A673 (cell line): ENCODE results near the gene TNFAIP8L1. TPM values are rescaled to one million over a fixed set of nuclear protein-coding genes. Genes with fewer than 3 reads are reported as not detected.

ENCODE experiments used
- BruUV-seq: library from RNA; stranded (reverse); fragments of 400-500 nt; replicated peaks from 2 replicates; lab custom pipeline; 2021; lab: Mats Ljungman, UMichigan
- CTCF ChIA-PET: fragments of 300-600 bp; sonication (Branson Sonifier 250); formaldehyde crosslinking; loops from one replicate; lab custom pipeline; 2022; ENCODE audit warnings: antibody characterized with exemption; lab: Charles Lee
- POLR2A ChIA-PET: fragments of 300-600 bp; sonication (Branson Sonifier 250); formaldehyde crosslinking; loops from one replicate; lab custom pipeline; 2022; ENCODE audit warnings: antibody characterized with exemption; ENCODE audit not compliant: low non-redundant PET; lab: Charles Lee
- DNase-seq: peaks from one replicate; pipeline ENCODE4 v3.0.0-alpha.2; 2015; ENCODE audit warnings: low spot score
- H3K27ac ChIP-seq: fragments of 200-600 bp; sonication (generic); 2 replicates; pipeline ENCODE4 v1.5.1; 2016; ENCODE audit warnings: mixed run types, low read depth, mild to moderate bottlenecking, mixed read lengths, antibody characterized with exemption, low read length; ENCODE audit not compliant: poor library complexity, severe bottlenecking
- H3K27me3 ChIP-seq: fragments of 200-600 bp; sonication (generic); replicated peaks from 2 replicates; pipeline ENCODE4 v1.6.1; 2017; ENCODE audit warnings: mixed run types, low read depth, mild to moderate bottlenecking, mixed read lengths, antibody characterized with exemption, low read length; ENCODE audit not compliant: insufficient read depth, poor library complexity
- H3K36me3 ChIP-seq: fragments of 200-600 bp; sonication (generic); 2 replicates; pipeline ENCODE4 v1.6.1; 2016; ENCODE audit warnings: mixed run types, mild to moderate bottlenecking, mixed read lengths, antibody characterized with exemption, low read length; ENCODE audit not compliant: insufficient read depth, poor library complexity, severe bottlenecking
- H3K4me1 ChIP-seq: fragments of 200-600 bp; sonication (generic); 2 replicates; pipeline ENCODE4 v1.6.1; 2017; ENCODE audit warnings: mixed run types, mild to moderate bottlenecking, mixed read lengths, antibody characterized with exemption, low read length; ENCODE audit not compliant: insufficient read depth, poor library complexity, severe bottlenecking
- H3K4me3 ChIP-seq: fragments of 200-600 bp; sonication (generic); 2 replicates; pipeline ENCODE4 v1.5.1; 2016; ENCODE audit warnings: low read depth, mixed run types, mild to moderate bottlenecking, mixed read lengths, low read length; ENCODE audit not compliant: poor library complexity, severe bottlenecking
- H3K9me3 ChIP-seq: fragments of 200-600 bp; sonication (generic); 2 replicates; pipeline ENCODE4 v1.6.1; 2016; ENCODE audit warnings: mixed run types, low read depth, mild to moderate bottlenecking, mixed read lengths, antibody characterized with exemption, low read length; ENCODE audit not compliant: poor library complexity, severe bottlenecking
- CTCF ChIP-seq: fragments of 300-800, 200-600 bp; sonication (generic); conservative IDR thresholded peaks from 2 replicates; pipeline ENCODE4 v1.5.1; 2017; ENCODE audit warnings: low read depth, mild to moderate bottlenecking, antibody characterized with exemption, low read length, moderate library complexity, mixed read lengths
- EZH2 ChIP-seq: fragments of 200-600 bp; sonication (generic); IDR thresholded peaks from 2 replicates; pipeline ENCODE4 v1.6.1; 2017; ENCODE audit warnings: borderline replicate concordance, low read depth, mild to moderate bottlenecking, mixed read lengths, antibody characterized with exemption, low read length; ENCODE audit not compliant: poor library complexity, severe bottlenecking
- intact Hi-C: fragments of 100-400 bp; cut with micrococcal nuclease; formaldehyde crosslinking; loops from one replicate; pipeline ENCODE4 v1.10.0; 2022; ENCODE audit not compliant: unreplicated experiment
- total RNA-seq: library from RNA; stranded (reverse); gene quantifications from 2 replicates; pipeline ENCODE4 v1.2.3, GENCODE V29; 2021

Gene TNFAIP8L1
- total RNA-seq, 1 experiment from 2014 or later: 24.7 TPM

DNA sequence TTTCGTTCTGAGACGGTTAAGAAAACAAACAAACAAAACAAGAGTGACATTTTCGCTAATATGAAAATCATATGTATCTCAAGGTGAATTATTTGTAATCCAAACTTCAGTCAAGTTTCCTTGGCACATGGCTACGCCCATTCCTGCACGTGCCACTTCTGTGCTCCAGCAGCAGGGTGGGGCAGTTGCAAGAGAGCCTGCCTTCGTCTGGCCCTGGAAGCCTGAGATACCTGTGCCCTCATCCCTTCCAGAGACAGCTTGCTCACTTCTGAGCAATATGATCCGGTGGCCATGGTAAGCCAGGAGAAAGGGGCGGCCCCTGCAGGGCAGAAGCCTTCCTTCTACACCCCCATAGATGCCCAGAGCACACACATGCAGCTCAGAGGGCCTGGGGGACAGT lies 62.2 kb downstream of the TNFAIP8L1 start:
- ChIA-PET POLR2A (no interaction called here), CTCF (no interaction called here)
- DNase-seq: no peak
- no peak overlapping the region for H3K4me3 ChIP-seq
- TF ChIP-seq EZH2: no peak
- TF ChIP-seq CTCF: no peak
- BruUV-seq: no TSS peak
- no peaks in the 10 kb centered on the region for H3K9me3 ChIP-seq
- H3K36me3 ChIP-seq: peaks cover 42% of the 10 kb centered on the region
- intact Hi-C loops: no loop called here
- no peaks in the 10 kb centered on the region for H3K27me3 ChIP-seq
- H3K4me1 ChIP-seq: no peaks in the 10 kb centered on the region
- no peak overlapping the region for H3K27ac ChIP-seq

GRCh38 chr19:4702764-4703163 lies 63.4 kb downstream of the TNFAIP8L1 start:
- Histone ChIP-seq H3K27me3 (no peaks in the 10 kb centered on the region), H3K9me3 (no peaks in the 10 kb centered on the region), H3K4me3 (no peak overlapping the region), H3K27ac (no peak overlapping the region), H3K4me1 (no peaks in the 10 kb centered on the region), H3K36me3 (peaks cover 42% of the 10 kb centered on the region)
- no TSS peak for BruUV-seq
- TF ChIP-seq CTCF: no peak
- no peak for TF ChIP-seq EZH2
- DNase-seq: no peak
- POLR2A ChIA-PET: no interaction called here
- CTCF ChIA-PET: no interaction called here
- intact Hi-C loops: no loop called here

DNA sequence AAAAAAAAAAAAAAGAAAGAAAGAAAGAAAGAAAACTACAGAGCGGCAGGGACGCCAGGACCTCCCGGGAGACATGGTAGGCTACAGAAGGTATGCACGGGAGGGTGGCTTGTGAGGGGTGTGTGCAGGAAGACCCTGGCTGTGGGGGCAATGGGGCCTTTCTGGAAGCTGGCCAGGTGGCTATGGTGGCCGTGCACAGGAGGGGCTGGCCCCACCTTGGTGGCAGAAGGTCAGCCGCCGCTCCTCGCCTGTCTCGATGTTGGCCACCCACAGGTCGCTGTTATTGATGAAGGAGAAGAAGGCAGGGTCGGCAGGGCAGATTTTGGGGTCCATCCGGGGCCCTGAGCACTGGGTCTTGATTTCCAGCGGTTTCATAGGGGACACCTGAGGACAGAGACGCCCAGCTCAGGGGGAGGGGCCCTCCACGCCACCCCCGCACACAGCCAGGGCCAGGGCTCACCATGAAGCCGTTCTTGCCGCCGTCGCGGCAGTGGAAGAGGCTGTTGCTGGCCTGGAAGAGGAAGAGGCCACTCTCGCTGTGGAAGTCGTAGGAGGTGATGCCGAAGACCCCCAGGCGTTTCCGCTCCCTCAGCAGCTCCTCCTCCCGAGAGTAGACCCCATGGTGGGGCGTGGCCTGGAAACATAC lies 64.5 kb downstream of the TNFAIP8L1 start:
- H3K4me1 ChIP-seq: no peaks in the 10 kb centered on the region
- ChIA-PET POLR2A (no interaction called here), CTCF (no interaction called here)
- H3K9me3 ChIP-seq: no peaks in the 10 kb centered on the region
- no peak overlapping the region for H3K27ac ChIP-seq
- intact Hi-C loops: no loop called here
- no TSS peak for BruUV-seq
- DNase-seq: no peak
- no peak overlapping the region for H3K4me3 ChIP-seq
- H3K27me3 ChIP-seq: no peaks in the 10 kb centered on the region
- H3K36me3 ChIP-seq: peaks cover 42% of the 10 kb centered on the region
- TF ChIP-seq CTCF (no peak), EZH2 (no peak)
